K562 (cell line): ENCODE data around the gene PCBP4. TPM values are rescaled to one million over a fixed set of nuclear protein-coding genes. Genes with fewer than 3 reads are reported as not detected.

Experiments
- ATAC-seq: fragments of 200-7000 bp; cut with Tn5 transposase; 3 replicates; pipeline ENCODE4 v1.9.1; 2020; ENCODE audit warnings: moderate library complexity
- BruUV-seq: library from RNA; stranded (reverse); fragments of 400-500 nt; replicated peaks from 2 replicates; lab custom pipeline; 2021; lab: Mats Ljungman, UMichigan
- CTCF ChIA-PET: fragments of 300-600 bp; formaldehyde crosslinking; extraction: SDS; loops from one replicate; lab custom pipeline; 2021; ENCODE audit warnings: low intra/inter-chr PET ratio; lab: Yijun Ruan, JAX
- POLR2A ChIA-PET: fragments of 300-600, 350-650 bp; sonication (Branson Sonifier 250); formaldehyde crosslinking; extraction: SDS; loops from one replicate; lab custom pipeline; 2021; ENCODE audit warnings: antibody characterized with exemption, inconsistent platforms; lab: Yijun Ruan, JAX
- DNase-seq, 4 experiments: peaks; one replicate each; pipeline versions ENCODE4 v3.0.0 to v3.0.0-alpha.2; 2011 to 2018; ENCODE audit warnings: low spot score in 3 of 4, mixed read lengths in 3 of 4; ENCODE audit errors: extremely low read depth in 1 of 4
- FAIRE-seq: peaks from 2 replicates; lab custom pipeline; 2011; peaks lifted over from hg19 to GRCh38; lab: Jason Lieb, UNC
- H2AFZ ChIP-seq: 2 replicates; pipeline ENCODE4 v1.6.0; 2011; ENCODE audit warnings: low read depth, low read length, control low read depth, inconsistent platforms
- H3K27ac ChIP-seq: fragments of 200-600 bp; 3 replicates; pipeline ENCODE4 v1.8.0; 2011; ENCODE audit warnings: low read depth, mild to moderate bottlenecking, control low read depth, inconsistent platforms, low read length, moderate library complexity, mixed read lengths; ENCODE audit errors: extremely low read depth
- H3K27me3 ChIP-seq, 2 experiments: fragments of 300-600 bp in 1 of 2; 2 replicates in 1 of 2; 3 replicates in 1 of 2; pipeline versions ENCODE4 v1.6.0 to v1.8.0; 2011; ENCODE audit warnings: inconsistent platforms in 2 of 2, low read length in 2 of 2, mild to moderate bottlenecking in 1 of 2, mixed read lengths in 1 of 2, moderate library complexity in 1 of 2; ENCODE audit not compliant: control insufficient read depth in 2 of 2, insufficient read depth in 2 of 2
- H3K36me3 ChIP-seq: fragments of 300-600 bp; 3 replicates; pipeline ENCODE4 v1.8.0; 2011; ENCODE audit warnings: mild to moderate bottlenecking, low read length, inconsistent platforms; ENCODE audit not compliant: control insufficient read depth, insufficient read depth
- H3K4me1 ChIP-seq, 2 experiments: fragments of 200-600 bp in 1 of 2; replicated peaks in 1 of 2; 2 replicates in 1 of 2; 3 replicates in 1 of 2; pipeline versions ENCODE4 v1.5.1 to v1.8.0; 2011; ENCODE audit warnings: inconsistent platforms in 2 of 2, low read length in 2 of 2, mild to moderate bottlenecking in 1 of 2, mixed read lengths in 1 of 2, moderate library complexity in 1 of 2; ENCODE audit not compliant: control insufficient read depth in 2 of 2, insufficient read depth in 2 of 2
- H3K4me2 ChIP-seq: 2 replicates; pipeline ENCODE4 v1.6.1; 2011; ENCODE audit warnings: low read length, control low read depth, inconsistent platforms, mixed read lengths; ENCODE audit not compliant: insufficient read depth
- H3K4me3 ChIP-seq: fragments of 200-600 bp; sonication (generic), shearing (Covaris generic); 2 replicates; pipeline ENCODE4 v1.5.1; 2016; ENCODE audit warnings: control low read depth, inconsistent platforms
- H3K79me2 ChIP-seq: fragments of 200-600 bp; 3 replicates; pipeline ENCODE4 v1.8.0; 2011; ENCODE audit warnings: low read length, inconsistent platforms; ENCODE audit not compliant: control insufficient read depth, insufficient read depth
- H3K9ac ChIP-seq, 2 experiments: 2 replicates each; pipeline versions ENCODE4 v1.6.0 to v1.6.1; 2011; ENCODE audit warnings: low read depth in 2 of 2, low read length in 2 of 2, control low read depth in 1 of 2, inconsistent platforms in 1 of 2, mild to moderate bottlenecking in 1 of 2, mixed read lengths in 1 of 2; ENCODE audit not compliant: insufficient read depth in 1 of 2
- H3K9me1 ChIP-seq: one replicate; pipeline ENCODE4 v1.6.0; 2011; ENCODE audit warnings: inconsistent platforms, mild to moderate bottlenecking, low read length, moderate library complexity; ENCODE audit not compliant: control insufficient read depth, insufficient read depth
- H3K9me3 ChIP-seq: replicated peaks from 2 replicates; pipeline ENCODE4 v1.5.1; 2011; ENCODE audit warnings: low read depth, low read length, inconsistent platforms; ENCODE audit not compliant: control insufficient read depth, insufficient read depth
- H4K20me1 ChIP-seq: replicated peaks from 2 replicates; pipeline ENCODE4 v1.6.1; 2011; ENCODE audit warnings: low read length, inconsistent platforms, mixed read lengths; ENCODE audit not compliant: control insufficient read depth, insufficient read depth
- NCOA1 ChIP-seq: fragments of 450-650 bp; IDR thresholded peaks from 2 replicates; pipeline ENCODE4 v1.6.1; 2016; ENCODE audit warnings: low read depth
- PTTG1 ChIP-seq: fragments of 450-650 bp; IDR thresholded peaks from 2 replicates; pipeline ENCODE4 v1.6.1; 2016; ENCODE audit warnings: low read depth, mild to moderate bottlenecking, missing genetic modification characterization, missing compliant biosample characterization
- RCOR1 ChIP-seq, 2 experiments: IDR thresholded peaks; 2 replicates each; pipeline ENCODE4 v1.6.1; 2012; ENCODE audit warnings: low read depth in 2 of 2, low read length in 2 of 2, borderline replicate concordance in 1 of 2, improper control_type of control experiment in 1 of 2
- ZC3H11A ChIP-seq: IDR thresholded peaks from 2 replicates; pipeline ENCODE4 v1.6.1; 2012; ENCODE audit warnings: low read depth, low read length, improper control_type of control experiment
- WGBS: fragments of 100-300 bp; shearing (Covaris generic); methylation state at CpG from one replicate; pipeline ENCODE4 v1.1.6; 2016; ENCODE audit warnings: low coverage, mixed read lengths; ENCODE audit not compliant: insufficient coverage; ENCODE audit errors: missing lambda C conversion rate; 5-methylcytosine and 5-hydroxymethylcytosine counted together
- in situ Hi-C: fragments of 300-500 bp; cut with MboI; formaldehyde crosslinking; loops from 4 replicates; pipeline ENCODE4 v1.15.0; 2018; ENCODE audit warnings: inconsistent platforms, mixed read lengths
- intact Hi-C: fragments of 100-400 bp; cut with micrococcal nuclease; formaldehyde crosslinking; loops from 2 replicates; pipeline ENCODE4 v1.14.2; 2022
- polyA plus RNA-seq, 8 experiments: library from polyadenylated mRNA; depleted of rRNA in 4 of 8; stranded (reverse) in 5 of 8; unstranded in 3 of 8; fragments of >200 nt; fragmentation: Nextera tagmentation in 2 of 8; fragmentation: Illumina TruSeq in 1 of 8; extraction: Ambion mirVana in 2 of 8; extraction: Trizol in 1 of 8; gene quantifications; 2 replicates each; pipeline versions ENCODE4 v1.2.1 to v1.2.3, GENCODE V29; 2011 to 2014; ENCODE audit warnings: inconsistent platforms in 1 of 8, missing spikeins in 1 of 8
- total RNA-seq, 7 experiments: library from RNA; depleted of rRNA in 6 of 7; stranded (reverse); fragments of >200 nt in 6 of 7; fragmentation: Illumina TruSeq in 2 of 7; extraction: Trizol in 2 of 7; gene quantifications; 2 replicates each; pipeline versions ENCODE4 v1.2.1 to v1.2.3, GENCODE V29; 2011 to 2021; ENCODE audit warnings: low replicate concordance in 1 of 7
- TF ChIP-seq, protein P1 (sequence below), 2 experiments: fragments of 450-650 bp; IDR thresholded peaks; 2 replicates each; pipeline ENCODE4 v1.6.1; 2018; ENCODE audit warnings: mild to moderate bottlenecking in 2 of 2, low read depth in 1 of 2; ENCODE audit not compliant: partially characterized antibody in 2 of 2
- TF ChIP-seq, protein P2 (sequence below): fragments of 450-650 bp; formaldehyde crosslinking; IDR thresholded peaks from 2 replicates; pipeline ENCODE4 v1.4.0; 2020; ENCODE audit warnings: mild to moderate bottlenecking, moderate library complexity
- TF ChIP-seq, protein P3 (sequence below): fragments of 450-650 bp; IDR thresholded peaks from 2 replicates; pipeline ENCODE4 v1.6.1; 2014; ENCODE audit warnings: low read depth, mild to moderate bottlenecking, moderate library complexity, borderline replicate concordance

PCBP4 gene
- total and polyA plus RNA-seq, 9 of the 15 experiments (the other 6 are each of a cell fraction or from before 2014, with no cell fraction given): 0.06 to 5.8 (median 2.6) TPM

DNA sequence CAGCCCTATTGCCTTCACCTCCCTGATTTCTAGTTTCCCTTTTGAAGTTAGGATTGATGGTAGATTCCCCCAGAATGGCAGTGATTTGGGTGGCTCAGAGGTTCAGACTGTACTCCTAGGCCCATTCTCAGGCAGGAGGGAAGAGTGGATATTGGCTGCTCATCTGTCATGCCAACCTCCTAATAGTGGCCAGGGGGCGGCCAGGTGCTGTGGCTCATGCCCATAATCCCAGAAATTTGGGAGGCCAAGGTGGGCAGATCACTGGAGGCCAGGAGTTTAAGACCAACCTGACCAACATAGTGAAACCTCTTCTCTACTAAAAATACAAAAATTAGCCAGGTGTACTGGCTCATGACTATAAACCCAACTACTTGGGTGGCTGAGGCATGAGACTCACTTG is 36.8 kb downstream of the PCBP4 start:
- in situ Hi-C loops: no loop called here
- FAIRE-seq: no peak
- POLR2A ChIA-PET: no interaction called here

DNA sequence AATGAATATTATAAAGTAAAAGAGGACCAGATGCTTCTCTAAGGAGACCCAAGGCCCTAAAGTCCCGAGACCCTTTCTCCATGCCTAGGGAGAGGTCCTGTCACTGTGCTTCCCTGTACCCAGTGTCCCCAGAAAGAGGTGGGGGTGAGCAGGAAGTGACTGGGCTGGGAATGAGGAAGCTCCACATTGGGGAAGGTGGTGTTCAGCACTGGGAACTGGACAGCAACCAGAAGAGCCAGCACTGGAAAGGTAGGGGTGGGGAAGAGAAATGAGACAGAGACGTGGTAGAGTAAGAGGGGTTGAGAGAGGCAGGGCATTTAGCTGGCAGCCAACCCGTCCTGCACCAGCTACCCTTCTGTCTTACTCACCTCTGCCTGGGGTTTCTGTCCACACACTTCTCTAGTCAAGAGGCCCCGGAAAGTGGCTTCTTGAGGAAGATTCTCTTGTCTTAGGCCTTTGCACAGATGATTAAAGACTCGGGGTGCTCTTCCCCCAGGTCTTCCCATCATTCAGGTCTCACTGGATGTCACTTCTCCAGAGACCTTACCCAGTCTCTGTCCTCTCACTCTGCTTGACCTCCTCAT is 37.7 kb downstream of the PCBP4 start:
- Histone ChIP-seq H3K4me1 (no peaks in the 10 kb centered on the region), H3K27ac (no peak overlapping the region), H3K9me3 (no peaks in the 10 kb centered on the region), H3K79me2 (no peaks in the 10 kb centered on the region), H3K36me3 (peaks cover 15% of the 10 kb centered on the region; the same call in 1 of the 3 replicates), H3K4me3 (no peak overlapping the region), H2AFZ (no peak overlapping the region), H3K9me1 (no peaks in the 10 kb centered on the region), H3K9ac (no peak overlapping the region), H3K27me3 (no peaks in the 10 kb centered on the region), H4K20me1 (no peaks in the 10 kb centered on the region), H3K4me2 (no peak overlapping the region)
- ATAC-seq: peak; percentile 64; the same call in 2 of the 3 replicates
- 23% methylated on average over 5 of the region's 5 CpGs for WGBS
- DNase-seq: peak; percentile 24 to 53 (median 42)
- BruUV-seq: no TSS peak
- in situ Hi-C loops: no loop called here
- intact Hi-C loops: no loop called here
- ChIA-PET POLR2A (interaction anchor here (1.0 kb wide), 1 partner anchor 12 kb away, joined by 6 read pairs; the partner anchor contains the start of gene RRP9), CTCF (no interaction called here)
- peak; percentile 56 for FAIRE-seq
- TF ChIP-seq NCOA1: 0 out of 2 replicates have a peak, but pooled peaks have one; percentile 39
- TF ChIP-seq, protein P1, sequence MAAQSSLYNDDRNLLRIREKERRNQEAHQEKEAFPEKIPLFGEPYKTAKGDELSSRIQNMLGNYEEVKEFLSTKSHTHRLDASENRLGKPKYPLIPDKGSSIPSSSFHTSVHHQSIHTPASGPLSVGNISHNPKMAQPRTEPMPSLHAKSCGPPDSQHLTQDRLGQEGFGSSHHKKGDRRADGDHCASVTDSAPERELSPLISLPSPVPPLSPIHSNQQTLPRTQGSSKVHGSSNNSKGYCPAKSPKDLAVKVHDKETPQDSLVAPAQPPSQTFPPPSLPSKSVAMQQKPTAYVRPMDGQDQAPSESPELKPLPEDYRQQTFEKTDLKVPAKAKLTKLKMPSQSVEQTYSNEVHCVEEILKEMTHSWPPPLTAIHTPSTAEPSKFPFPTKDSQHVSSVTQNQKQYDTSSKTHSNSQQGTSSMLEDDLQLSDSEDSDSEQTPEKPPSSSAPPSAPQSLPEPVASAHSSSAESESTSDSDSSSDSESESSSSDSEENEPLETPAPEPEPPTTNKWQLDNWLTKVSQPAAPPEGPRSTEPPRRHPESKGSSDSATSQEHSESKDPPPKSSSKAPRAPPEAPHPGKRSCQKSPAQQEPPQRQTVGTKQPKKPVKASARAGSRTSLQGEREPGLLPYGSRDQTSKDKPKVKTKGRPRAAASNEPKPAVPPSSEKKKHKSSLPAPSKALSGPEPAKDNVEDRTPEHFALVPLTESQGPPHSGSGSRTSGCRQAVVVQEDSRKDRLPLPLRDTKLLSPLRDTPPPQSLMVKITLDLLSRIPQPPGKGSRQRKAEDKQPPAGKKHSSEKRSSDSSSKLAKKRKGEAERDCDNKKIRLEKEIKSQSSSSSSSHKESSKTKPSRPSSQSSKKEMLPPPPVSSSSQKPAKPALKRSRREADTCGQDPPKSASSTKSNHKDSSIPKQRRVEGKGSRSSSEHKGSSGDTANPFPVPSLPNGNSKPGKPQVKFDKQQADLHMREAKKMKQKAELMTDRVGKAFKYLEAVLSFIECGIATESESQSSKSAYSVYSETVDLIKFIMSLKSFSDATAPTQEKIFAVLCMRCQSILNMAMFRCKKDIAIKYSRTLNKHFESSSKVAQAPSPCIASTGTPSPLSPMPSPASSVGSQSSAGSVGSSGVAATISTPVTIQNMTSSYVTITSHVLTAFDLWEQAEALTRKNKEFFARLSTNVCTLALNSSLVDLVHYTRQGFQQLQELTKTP (IDR thresholded peaks at IDR 0.05; ENCODE audit: low read depth in 1 of 2, partially characterized antibody in 2 of 2): peak in 1 of 2 experiments; percentile 87
- TF ChIP-seq RCOR1 (IDR thresholded peaks at IDR 0.05; ENCODE audit: borderline replicate concordance in 1 of 2, low read depth in 2 of 2, low read length in 2 of 2): 0 out of 4 replicates have a peak, but pooled peaks of 1 of the 2 experiments have one; percentile 32
- TF ChIP-seq, protein P2, sequence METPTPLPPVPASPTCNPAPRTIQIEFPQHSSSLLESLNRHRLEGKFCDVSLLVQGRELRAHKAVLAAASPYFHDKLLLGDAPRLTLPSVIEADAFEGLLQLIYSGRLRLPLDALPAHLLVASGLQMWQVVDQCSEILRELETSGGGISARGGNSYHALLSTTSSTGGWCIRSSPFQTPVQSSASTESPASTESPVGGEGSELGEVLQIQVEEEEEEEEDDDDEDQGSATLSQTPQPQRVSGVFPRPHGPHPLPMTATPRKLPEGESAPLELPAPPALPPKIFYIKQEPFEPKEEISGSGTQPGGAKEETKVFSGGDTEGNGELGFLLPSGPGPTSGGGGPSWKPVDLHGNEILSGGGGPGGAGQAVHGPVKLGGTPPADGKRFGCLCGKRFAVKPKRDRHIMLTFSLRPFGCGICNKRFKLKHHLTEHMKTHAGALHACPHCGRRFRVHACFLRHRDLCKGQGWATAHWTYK (CRISPR knock-in tag): no peak

More for the DNA sequence above, 36.8 kb downstream of the PCBP4 start:
- intact Hi-C loops: no loop called here
- ATAC-seq (no peak), DNase-seq (no peak)
- Histone ChIP-seq H4K20me1 (no peaks in the 10 kb centered on the region), H3K9ac (no peak overlapping the region), H3K4me2 (no peak overlapping the region), H3K27ac (no peak overlapping the region), H3K9me1 (no peaks in the 10 kb centered on the region), H3K4me1 (no peaks in the 10 kb centered on the region; a peak in 1 of 5 replicates), H2AFZ (no peak overlapping the region), H3K27me3 (no peaks in the 10 kb centered on the region), H3K79me2 (no peaks in the 10 kb centered on the region), H3K9me3 (no peaks in the 10 kb centered on the region), H3K4me3 (no peak overlapping the region), H3K36me3 (peaks cover 25% of the 10 kb centered on the region; the same call in 2 of the 3 replicates)
- CTCF ChIA-PET: no interaction called here
- BruUV-seq: no TSS peak
- 80% methylated on average over 1 of the region's 1 CpG for WGBS
- TF ChIP-seq, protein P3, sequence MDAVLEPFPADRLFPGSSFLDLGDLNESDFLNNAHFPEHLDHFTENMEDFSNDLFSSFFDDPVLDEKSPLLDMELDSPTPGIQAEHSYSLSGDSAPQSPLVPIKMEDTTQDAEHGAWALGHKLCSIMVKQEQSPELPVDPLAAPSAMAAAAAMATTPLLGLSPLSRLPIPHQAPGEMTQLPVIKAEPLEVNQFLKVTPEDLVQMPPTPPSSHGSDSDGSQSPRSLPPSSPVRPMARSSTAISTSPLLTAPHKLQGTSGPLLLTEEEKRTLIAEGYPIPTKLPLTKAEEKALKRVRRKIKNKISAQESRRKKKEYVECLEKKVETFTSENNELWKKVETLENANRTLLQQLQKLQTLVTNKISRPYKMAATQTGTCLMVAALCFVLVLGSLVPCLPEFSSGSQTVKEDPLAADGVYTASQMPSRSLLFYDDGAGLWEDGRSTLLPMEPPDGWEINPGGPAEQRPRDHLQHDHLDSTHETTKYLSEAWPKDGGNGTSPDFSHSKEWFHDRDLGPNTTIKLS: no peak
- TF ChIP-seq ZC3H11A (no peak), PTTG1 (tag) (no peak)
